GM18867 (cell line): ENCODE data around the gene TMEM44.
"Not testable (repeated sequence)": the region's sequence is repeated elsewhere in the genome, so short reads cannot be mapped to it uniquely, and the experiment has no call there.

ENCODE experiments used
- ATAC-seq: cut with Tn5 transposase; IDR thresholded peaks from one replicate; pipeline ENCODE4 v1.9.1; 2021; ENCODE audit warnings: mild to moderate bottlenecking, moderate library complexity; ENCODE audit not compliant: unreplicated experiment

TMEM44 gene

GRCh38 chr3:194647747-194648146, 14.5 kb upstream of the TMEM44 start:
- ATAC-seq: no peak

GRCh38 chr3:194642769-194643168, 9.6 kb upstream of the TMEM44 start:
- no peak for ATAC-seq

GRCh38 chr3:194640829-194641228, 7.6 kb upstream of the TMEM44 start:
- ATAC-seq: no peak

GRCh38 chr3:194638991-194639605, 5.9 kb upstream of the TMEM44 start:
- ATAC-seq: no peak

DNA sequence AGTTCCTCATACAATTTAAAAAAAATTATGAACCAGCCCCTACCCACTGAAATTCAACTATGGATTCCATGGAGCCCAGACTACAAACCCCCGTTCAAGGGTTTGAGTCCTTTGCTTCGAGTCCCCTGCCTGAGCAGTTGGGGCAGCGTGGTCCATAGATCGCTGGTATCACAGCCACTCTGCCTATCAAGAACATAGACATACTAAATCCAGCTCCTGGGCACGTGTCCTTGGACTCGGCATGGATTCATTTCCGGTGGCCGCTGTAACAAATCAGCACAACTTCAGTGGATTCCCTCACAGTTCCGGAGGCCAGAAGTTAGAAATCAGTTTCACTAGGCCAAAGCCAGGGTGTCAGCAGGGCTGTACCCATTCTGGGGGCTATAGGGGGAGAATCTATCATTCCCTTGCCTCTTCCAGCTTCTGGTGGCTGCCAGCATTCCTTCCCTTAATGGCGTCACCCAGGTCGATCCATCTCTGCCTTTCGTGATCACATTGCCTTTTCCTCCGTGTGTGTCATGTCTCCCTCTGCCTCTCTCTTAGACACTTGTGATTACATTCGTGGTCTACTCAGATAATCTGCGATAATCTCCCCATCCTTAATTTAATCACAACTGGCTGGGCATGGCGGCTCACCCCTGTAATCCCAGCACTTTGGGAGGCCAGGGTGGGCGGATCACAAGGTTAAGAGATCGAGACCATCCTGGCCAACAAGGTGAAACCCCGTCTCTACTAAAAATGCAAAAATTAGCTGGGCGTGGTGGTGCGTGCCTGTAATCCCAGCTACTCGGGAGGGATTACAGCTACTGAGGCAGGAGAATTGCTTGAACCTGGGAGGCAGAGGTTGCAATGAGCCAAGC, 4.6 kb upstream of the TMEM44 start:
- no peak for ATAC-seq

DNA sequence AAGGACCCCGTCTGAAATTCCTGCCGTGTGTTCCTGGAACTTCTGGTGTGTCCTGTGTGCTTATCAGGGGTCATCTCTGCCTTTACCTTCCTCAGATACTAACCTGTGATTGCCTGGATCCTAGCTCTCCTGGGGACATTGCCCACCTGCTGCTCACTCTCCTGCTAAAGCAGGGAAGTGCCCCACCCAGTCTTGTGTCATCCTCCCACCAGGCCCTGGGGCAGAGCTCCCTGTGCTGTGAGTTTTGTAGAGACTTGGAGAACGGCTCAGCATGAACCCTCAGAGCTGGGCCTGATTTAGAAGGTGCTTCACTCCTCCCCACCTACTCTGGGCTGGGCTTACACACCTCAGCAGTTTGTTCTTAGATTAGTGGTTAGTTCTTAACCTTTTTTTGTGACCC, 3.8 kb upstream of the TMEM44 start:
- ATAC-seq: no peak

DNA sequence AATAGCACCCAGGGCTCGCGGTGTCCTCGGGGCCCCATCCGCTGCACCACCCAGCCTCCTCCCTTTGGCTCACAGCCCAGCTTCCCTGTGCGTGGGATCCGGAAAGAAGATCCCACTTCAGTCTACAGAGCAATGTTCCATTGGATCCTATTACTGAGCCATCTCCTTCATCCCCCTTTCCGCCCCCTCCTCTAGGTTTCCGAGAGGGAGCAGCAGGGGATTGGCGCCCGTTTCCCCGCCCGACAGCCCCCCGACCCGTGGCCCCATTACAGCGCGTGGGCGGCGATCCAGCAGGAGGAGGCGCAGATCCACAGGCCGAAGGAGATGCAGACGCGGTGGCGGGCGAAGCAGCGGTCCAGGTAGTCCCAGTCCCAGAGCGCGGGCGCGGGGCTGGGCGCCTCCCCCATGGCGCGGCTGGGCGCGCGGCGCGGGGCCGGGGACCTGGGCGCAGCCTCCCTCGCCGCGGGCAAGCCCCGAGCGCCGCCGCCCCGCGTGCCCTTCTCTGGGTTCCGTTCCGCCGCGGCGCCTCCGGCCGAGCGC, 340 bp downstream of the TMEM44 start:
- ATAC-seq: peak; percentile 56

- ATAC-seq: no peak
These were observed 902 bp downstream of the TMEM44 start for GRCh38 chr3:194632226-194632808.

GRCh38 chr3:194631696-194632095, 1.5 kb downstream of the TMEM44 start:
- no peak for ATAC-seq

DNA sequence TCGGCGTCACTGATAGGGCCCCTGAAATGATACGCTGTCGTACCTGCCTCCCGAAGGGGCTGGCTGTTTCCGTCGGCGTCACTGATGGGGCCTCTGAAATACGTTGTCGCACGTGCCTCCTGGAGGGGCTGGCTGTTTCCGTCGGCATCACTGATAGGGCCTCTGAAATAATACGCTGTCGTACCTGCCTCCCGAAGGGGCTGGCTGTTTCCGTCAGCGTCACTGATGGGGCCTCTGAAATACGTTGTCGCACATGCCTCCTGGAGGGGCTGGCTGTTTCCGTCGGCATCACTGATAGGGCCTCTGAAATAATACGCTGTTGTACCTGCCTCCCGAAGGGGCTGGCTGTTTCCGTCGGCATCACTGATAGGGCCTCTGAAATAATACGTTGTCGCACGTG, 2.5 kb downstream of the TMEM44 start:
- not testable (repeated sequence) for ATAC-seq

DNA sequence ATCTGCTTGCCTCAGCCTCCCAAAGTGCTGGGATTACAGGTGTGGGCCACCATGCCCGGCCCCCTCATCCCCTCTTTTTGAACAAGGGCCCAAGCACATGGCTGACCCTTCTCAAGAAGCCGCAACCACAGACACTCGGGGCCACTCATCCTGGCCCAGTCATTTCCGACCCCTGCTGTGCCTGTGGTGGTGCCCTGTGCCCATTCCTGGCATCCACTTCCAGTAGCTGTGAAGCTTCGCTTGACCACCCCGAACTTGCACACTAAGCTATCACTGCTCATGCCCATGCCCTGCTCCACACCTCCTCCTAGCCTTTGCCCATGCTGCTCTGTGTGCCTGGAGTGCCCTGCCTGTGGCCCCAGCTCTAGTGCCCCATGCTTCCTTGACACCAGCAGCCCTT, 8.3 kb downstream of the TMEM44 start:
- no peak for ATAC-seq

GRCh38 chr3:194623449-194624290, 9.5 kb downstream of the TMEM44 start:
- ATAC-seq: no peak

DNA sequence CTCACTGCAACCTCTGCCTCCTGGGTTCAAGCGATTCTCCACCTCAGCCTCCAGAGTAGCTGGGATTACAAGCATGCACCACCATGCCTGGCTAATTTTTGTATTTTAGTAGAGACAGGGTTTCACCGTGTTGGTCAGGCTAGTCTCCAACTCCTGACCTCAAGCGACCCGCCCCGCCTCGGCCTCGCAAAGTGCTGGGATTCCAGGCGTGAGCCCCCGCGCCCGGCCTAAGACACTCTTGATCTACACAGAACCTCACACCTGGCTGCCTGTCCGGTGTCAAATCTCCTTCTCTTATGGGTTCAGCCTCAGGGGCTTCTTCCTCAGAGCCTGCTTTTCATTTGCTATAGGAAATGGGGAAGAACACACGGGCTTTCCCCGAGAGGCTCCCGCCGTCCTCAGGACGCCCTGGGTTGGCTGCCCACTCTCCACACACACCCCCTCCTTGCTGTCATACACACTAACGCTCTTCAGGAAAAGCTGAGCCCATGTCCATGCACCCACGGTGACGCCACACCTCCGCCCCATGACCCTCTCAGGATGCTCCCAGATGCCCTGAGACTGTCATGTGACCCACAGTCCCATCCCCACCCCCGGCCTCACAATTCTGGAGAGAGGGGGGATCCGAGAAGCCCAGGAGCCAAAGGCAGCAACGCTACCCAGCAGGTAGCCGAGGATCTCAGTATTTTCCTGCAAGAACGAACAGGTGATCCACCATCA, 10.4 kb downstream of the TMEM44 start:
- no peak for ATAC-seq

GRCh38 chr3:194621947-194622346, 11.3 kb downstream of the TMEM44 start:
- ATAC-seq: no peak

DNA sequence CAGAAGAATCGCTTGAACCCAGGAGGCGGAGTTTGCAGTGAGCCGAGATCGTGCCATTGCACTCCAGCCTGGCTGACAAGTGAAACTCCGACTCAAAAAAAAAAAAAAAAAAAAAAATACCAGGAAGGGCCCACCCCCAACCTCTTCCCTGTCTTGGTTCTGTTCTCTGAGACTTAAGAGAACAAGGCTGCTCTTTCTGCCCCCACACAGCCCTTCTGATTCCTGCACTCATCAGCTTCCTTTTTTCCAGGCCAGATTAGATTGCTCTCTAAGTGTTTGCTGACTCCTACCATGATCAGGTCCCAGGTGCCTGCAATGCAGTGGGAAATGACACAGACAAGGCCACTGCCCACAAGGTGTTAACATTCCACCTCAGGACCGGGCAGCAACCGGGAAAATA, 13.0 kb downstream of the TMEM44 start:
- no peak for ATAC-seq

DNA sequence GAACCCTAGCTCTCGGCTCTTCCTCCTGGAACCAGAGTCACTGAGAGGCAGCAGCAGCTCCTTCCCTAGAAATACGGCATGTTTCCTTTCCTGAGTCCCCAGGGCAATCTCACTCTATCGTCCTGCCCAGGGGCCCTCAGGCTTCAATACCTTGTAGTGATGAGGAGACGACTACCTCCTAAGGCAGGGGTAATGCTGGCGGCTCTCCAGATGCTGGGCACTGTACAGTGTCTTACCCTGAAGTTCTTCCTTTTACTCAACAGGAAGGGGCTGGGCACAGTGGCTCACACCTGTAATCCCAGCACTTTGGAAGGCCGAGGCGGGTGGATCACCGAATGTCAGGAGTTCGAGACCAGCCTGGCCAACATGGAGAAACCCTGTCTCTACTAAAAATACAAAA, 13.5 kb downstream of the TMEM44 start:
- ATAC-seq: no peak

- ATAC-seq: no peak
These were observed 14.2 kb downstream of the TMEM44 start for GRCh38 chr3:194618858-194619608.

GRCh38 chr3:194617827-194618226, 15.4 kb downstream of the TMEM44 start:
- no peak for ATAC-seq

DNA sequence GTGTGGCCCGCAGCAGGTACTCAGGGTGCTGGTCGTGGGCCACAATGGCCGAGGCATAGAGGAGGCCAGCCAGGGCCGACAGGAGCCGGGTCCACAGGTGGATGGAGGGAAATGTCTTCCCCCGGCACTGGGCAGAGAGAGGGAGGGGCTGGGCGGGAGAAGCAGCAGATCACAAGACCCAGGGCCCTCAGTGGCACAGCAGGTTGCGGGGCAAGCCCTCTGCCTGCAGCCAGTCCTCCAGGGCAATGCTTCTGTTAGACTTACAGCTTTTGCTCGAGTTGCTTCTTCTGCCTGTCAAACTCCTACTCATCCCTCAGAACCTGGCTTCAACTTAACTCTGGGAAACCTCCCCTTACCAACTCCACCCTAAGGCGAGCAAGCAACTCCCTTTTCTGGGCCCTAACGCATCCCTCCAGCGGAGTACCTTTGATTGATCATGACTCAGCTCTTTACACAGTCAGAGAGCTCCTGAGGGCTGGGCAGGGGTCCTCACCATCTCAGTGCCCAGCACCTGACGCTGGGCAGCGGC, 16.0 kb downstream of the TMEM44 start:
- no peak for ATAC-seq
